Right lobe of liver (tissue), 6 donors: ENCODE data around the gene CLMN. TPM values are rescaled to one million over a fixed set of nuclear protein-coding genes. Genes with fewer than 3 reads are reported as not detected.

Experiments used
- ATAC-seq, 4 donors: fragments of 200-7000 bp; cut with Tn5 transposase; one replicate each; pipeline ENCODE4 v1.9.1; 2020; ENCODE audit warnings: mild to moderate bottlenecking in 4 of 4, moderate library complexity in 4 of 4
- DNase-seq, 3 donors: peaks; one replicate each; pipeline ENCODE4 v3.0.0-alpha.2; 2020
- H3K27ac ChIP-seq, 3 donors: fragments of 200-600 bp; one replicate each; pipeline ENCODE4 v1.8.0; 2022
- H3K27me3 ChIP-seq, 2 donors: fragments of 200-600 bp; one replicate each; pipeline ENCODE4 v1.8.0; 2022
- H3K36me3 ChIP-seq, 4 donors: fragments of 200-600 bp; sonication (generic) in 1 of 4; one replicate each; pipeline versions ENCODE4 v1.5.1 to v1.8.0; 2017 to 2022; ENCODE audit warnings: control low read depth in 1 of 4
- H3K4me1 ChIP-seq, 4 donors: fragments of 200-600 bp; sonication (generic) in 1 of 4; one replicate each; pipeline versions ENCODE4 v1.5.1 to v1.8.0; 2017 to 2022; ENCODE audit warnings: control low read depth in 1 of 4
- H3K4me3 ChIP-seq, 3 donors: fragments of 200-600 bp; one replicate each; pipeline ENCODE4 v1.8.0; 2022
- H3K9me3 ChIP-seq, 4 donors: fragments of 200-600 bp; sonication (generic) in 1 of 4; one replicate each; pipeline versions ENCODE4 v1.5.1 to v1.8.0; 2017 to 2022; ENCODE audit warnings: control low read depth in 1 of 4
- POLR2A ChIP-seq: fragments of 450-650 bp; IDR thresholded peaks from one replicate; pipeline ENCODE4 v1.6.1; 2017; ENCODE audit warnings: antibody characterized with exemption, mild to moderate bottlenecking
- WGBS: methylation state at CpG from one replicate; pipeline ENCODE4 v1.1.6; 2018; ENCODE audit warnings: low coverage, low lambda C conversion rate; ENCODE audit not compliant: insufficient coverage; ENCODE audit errors: missing lambda C conversion rate; 5-methylcytosine and 5-hydroxymethylcytosine counted together
- intact Hi-C, 2 donors: fragments of 100-400 bp; cut with DNase I; formaldehyde crosslinking; loops; one replicate each; pipeline versions ENCODE4 v1.11.2 to v1.14.1; 2022
- total RNA-seq, 6 experiments: library from RNA; depleted of rRNA in 2 of 6; stranded (reverse); fragments of >200 nt in 2 of 6; fragmentation: NEBNext Ultra II Directional in 3 of 6; extraction: Animal tissue kit (Norgen Biotek cat#: 25700) in 3 of 6; gene quantifications; one replicate each; pipeline versions ENCODE4 v1.1.0 to v1.2.4, GENCODE V29; 2016 to 2023
- TF ChIP-seq, protein P1 (sequence below), 4 donors: fragments of 200-600 bp in 3 of 4; fragments of 450-650 bp in 1 of 4; IDR thresholded peaks; one replicate each; pipeline versions ENCODE4 v1.5.1 to v1.8.0; 2016 to 2022; ENCODE audit warnings: antibody characterized with exemption in 4 of 4, mild to moderate bottlenecking in 2 of 4
- donor health status: DM: no; HTN: yes; CAD: no.
- donor health status: DM: no; HTN: no; CAD: no.
- donor health status: DM: no; HTN: no; CAD: no.
- donor health status: DM: no; HTN: yes; CAD: no.
- donor health status: DM: no; HTN: yes; CAD: no.

CLMN gene
- total RNA-seq, 6 experiments from 2014 or later = 18.4 to 91.8 (median 47.8) TPM

DNA sequence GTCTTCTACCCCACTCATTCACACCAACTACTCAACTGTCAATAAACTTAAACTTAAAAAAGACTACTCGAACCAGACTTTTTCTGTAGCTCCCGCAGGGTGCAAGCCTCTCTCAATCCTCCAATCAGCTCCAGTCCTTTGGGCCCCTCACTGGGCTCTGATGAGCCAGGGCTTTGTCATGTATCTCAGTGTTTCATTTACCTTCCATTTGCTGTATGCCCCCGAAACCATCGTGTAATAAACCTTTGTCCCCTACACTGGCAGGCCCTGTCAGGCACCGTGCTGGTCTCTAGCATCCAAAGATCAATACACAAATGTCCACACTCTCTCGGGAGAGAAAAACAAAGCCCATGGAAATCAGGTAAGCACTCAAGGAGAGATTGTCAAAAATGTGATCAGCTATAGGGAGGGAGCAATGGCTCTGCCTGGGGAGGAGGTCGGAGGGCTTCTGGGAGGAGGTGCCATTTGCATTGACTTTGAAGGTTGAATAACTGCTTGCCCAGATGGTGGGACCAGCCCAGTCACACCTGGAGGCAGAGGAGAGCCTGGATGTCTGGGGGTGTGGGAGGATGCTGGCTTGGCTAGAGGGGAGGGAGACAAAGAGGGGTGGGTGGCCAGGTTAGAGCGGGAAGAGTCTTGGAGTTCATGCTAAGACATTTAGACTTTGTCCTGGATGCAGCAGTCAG lies 120.3 kb downstream of the CLMN start:
- no peaks in the 10 kb centered on the region for H3K9me3 ChIP-seq
- no peak overlapping the region for H3K27ac ChIP-seq
- no peak for TF ChIP-seq POLR2A
- TF ChIP-seq, protein P1, sequence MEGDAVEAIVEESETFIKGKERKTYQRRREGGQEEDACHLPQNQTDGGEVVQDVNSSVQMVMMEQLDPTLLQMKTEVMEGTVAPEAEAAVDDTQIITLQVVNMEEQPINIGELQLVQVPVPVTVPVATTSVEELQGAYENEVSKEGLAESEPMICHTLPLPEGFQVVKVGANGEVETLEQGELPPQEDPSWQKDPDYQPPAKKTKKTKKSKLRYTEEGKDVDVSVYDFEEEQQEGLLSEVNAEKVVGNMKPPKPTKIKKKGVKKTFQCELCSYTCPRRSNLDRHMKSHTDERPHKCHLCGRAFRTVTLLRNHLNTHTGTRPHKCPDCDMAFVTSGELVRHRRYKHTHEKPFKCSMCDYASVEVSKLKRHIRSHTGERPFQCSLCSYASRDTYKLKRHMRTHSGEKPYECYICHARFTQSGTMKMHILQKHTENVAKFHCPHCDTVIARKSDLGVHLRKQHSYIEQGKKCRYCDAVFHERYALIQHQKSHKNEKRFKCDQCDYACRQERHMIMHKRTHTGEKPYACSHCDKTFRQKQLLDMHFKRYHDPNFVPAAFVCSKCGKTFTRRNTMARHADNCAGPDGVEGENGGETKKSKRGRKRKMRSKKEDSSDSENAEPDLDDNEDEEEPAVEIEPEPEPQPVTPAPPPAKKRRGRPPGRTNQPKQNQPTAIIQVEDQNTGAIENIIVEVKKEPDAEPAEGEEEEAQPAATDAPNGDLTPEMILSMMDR (IDR thresholded peaks at IDR 0.05) = no peak
- intact Hi-C loops = no loop called here
- peaks cover 0 to 28% (median 12%) of the 10 kb centered on the region in 4 donors for H3K36me3 ChIP-seq
- no peak overlapping the region for H3K4me3 ChIP-seq
- no peak for DNase-seq
- 53% methylated on average over 7 of the region's 8 CpGs for WGBS
- H3K4me1 ChIP-seq = peaks cover 0 to 1% (median 0%) of the 10 kb centered on the region in 4 donors
- H3K27me3 ChIP-seq = no peaks in the 10 kb centered on the region
- ATAC-seq = no peak

DNA sequence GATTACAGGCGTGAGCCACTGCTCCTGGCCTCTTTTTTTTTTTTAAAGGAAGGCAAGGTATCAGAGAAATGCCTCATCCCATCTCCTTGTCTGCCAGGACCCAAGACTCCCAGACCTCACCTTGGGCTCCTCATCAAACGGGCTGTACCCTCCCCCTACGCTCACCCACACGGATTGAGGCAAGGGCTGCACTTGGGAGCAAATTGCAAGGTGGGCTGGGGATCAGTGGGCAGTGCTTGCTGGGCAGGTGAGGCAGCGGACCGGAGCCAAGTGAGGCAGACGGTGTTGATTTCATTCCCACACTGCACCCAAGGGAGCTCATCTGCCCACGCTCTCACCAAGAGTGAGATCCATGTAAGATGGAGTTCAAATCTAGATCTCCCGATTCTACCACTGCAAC lies 121.4 kb downstream of the CLMN start:
- H3K4me3 ChIP-seq = no peak overlapping the region
- WGBS = 93% methylated on average over 3 of the region's 9 CpGs
- H3K27ac ChIP-seq = no peak overlapping the region
- no peaks in the 10 kb centered on the region for H3K27me3 ChIP-seq
- H3K9me3 ChIP-seq = no peaks in the 10 kb centered on the region
- H3K4me1 ChIP-seq = no peaks in the 10 kb centered on the region
- ATAC-seq (no peak), DNase-seq (no peak)
- TF ChIP-seq, protein P1 (IDR thresholded peaks at IDR 0.05) = no peak
- TF ChIP-seq POLR2A = no peak
- intact Hi-C loops = no loop called here
- peaks cover 0 to 24% (median 5%) of the 10 kb centered on the region in 4 donors for H3K36me3 ChIP-seq

DNA sequence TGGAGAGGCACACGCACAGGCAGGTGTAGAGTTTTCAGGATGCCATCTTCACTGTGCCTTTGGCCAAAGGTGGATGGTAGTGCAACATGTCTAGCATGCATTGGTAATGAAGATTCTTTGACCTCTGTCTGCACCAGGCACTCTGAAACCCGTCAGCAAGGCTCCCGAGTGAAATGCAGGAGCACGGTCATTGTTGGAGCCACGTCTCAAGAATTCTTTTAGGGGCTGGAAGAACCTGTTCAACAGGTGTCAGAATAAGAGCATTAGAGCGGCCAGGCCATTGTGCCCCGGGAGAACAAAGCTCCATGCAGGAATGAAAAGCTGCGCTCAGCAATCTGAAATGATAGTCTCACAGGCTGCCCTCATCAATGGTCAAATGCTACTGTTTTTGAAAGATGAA lies 122.2 kb downstream of the CLMN start:
- intact Hi-C loops = no loop called here
- Histone ChIP-seq H3K4me3 (no peak overlapping the region), H3K27me3 (no peaks in the 10 kb centered on the region), H3K36me3 (peaks cover 0 to 18% (median 2%) of the 10 kb centered on the region in 4 donors), H3K4me1 (no peaks in the 10 kb centered on the region), H3K9me3 (no peaks in the 10 kb centered on the region), H3K27ac (no peak overlapping the region)
- WGBS = 89% methylated on average over 1 of the region's 8 CpGs
- ATAC-seq = no peak
- TF ChIP-seq POLR2A = no peak
- TF ChIP-seq, protein P1 (IDR thresholded peaks at IDR 0.05) = no peak
- DNase-seq = no peak

DNA sequence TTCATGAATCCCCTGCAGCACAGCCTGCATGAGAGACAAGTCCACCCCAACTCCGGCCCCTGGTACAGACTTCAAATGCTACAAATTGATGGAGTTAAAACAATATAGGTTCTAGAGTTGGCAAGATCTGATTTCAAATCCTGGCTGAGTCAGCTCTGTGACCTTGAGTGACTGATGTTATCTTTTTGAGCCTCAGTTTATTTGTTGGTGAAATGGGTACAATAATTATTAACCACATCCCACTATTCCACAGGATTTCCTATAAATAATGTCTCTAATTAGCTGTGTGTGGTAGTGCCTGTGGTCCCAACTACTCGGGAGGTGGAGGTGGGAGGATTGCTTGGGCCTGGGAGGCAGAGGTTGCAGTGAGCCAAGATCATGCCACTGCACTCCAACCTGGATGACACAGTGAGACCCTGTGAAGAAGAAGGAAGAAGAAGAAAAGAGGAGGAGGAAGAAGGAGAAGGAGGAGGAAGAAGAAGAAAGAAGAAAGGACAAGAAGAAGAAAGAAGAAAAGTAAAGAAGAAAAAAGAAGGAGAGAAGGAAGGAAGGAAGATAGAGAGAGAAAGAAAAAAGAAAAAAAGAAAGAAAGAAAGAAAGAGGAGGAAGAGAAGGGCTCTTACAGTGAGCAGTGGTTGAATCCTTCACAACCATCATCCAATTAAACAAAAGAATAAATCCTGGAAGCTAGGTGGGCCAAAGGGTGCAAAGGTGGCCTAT lies 122.7 kb downstream of the CLMN start:
- ATAC-seq (no peak), DNase-seq (no peak)
- intact Hi-C loops = no loop called here
- H3K4me3 ChIP-seq = no peak overlapping the region
- 89% methylated on average over 2 of the region's 2 CpGs for WGBS
- no peaks in the 10 kb centered on the region for H3K27me3 ChIP-seq
- H3K36me3 ChIP-seq = peaks cover 0 to 17% (median 0%) of the 10 kb centered on the region in 4 donors
- H3K4me1 ChIP-seq = no peaks in the 10 kb centered on the region
- H3K9me3 ChIP-seq = no peaks in the 10 kb centered on the region
- no peak for TF ChIP-seq POLR2A
- TF ChIP-seq, protein P1 (IDR thresholded peaks at IDR 0.05) = no peak
- no peak overlapping the region for H3K27ac ChIP-seq
